PC-9 (cell line): Measurements from ENCODE around the gene FNIP1.
"Not testable (repeated sequence)": the region's sequence is repeated elsewhere in the genome, so short reads cannot be mapped to it uniquely, and the experiment has no call there.

ENCODE experiments used
- CTCF ChIP-seq: fragments of 200-600 bp; sonication (generic); conservative IDR thresholded peaks from 2 replicates; pipeline ENCODE4 v1.6.1; 2017; ENCODE audit warnings: mixed run types, antibody characterized with exemption, mild to moderate bottlenecking, moderate library complexity
- EZH2 ChIP-seq: fragments of 200-600 bp; sonication (generic); IDR thresholded peaks from 2 replicates; pipeline ENCODE4 v1.8.0; 2017; ENCODE audit warnings: antibody characterized with exemption, low read depth

- not testable (repeated sequence) for TF ChIP-seq EZH2, CTCF
These were observed 175.7 kb downstream of the FNIP1 start for GRCh38 chr5:131621164-131621563.
